ENCODE data around the gene ARHGAP1.

The ARHGAP1 gene

DNA sequence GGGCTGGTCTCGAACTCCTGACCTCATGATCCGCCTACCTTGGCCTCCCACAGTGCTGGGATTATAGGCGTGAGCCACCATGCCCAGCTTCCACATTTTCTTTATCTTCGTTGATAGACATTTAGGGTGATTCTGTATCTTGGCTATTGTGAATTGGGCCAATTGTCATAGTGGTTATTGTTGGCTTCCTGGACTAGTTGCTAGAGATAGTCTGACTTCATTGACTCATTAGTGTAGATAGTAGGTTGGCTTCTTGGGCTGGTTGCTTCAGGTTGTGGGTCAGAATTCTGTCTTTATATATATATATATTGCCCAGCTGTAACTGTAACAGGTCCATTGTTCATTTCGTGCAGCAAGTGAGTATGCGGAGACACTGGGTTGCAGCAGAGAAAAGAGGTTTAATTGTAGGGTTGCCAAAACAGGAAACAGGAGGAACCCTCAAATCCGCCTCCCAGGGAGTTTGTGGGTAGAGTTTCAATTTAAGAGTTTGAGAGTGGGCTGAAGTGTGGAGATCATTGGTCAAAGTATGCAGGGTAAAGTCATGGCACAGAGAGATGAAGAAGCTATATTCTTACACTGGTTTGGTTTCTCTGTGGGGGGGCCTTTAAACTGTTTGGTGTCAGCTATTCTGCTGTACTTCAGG, 61.1 kb downstream of the ARHGAP1 start:
- FAIRE-seq (no peak), DNase-seq (ENCODE audit: insufficient read length, low spot score) (no peak)
- no peak for TF ChIP-seq TAF1 (IDR thresholded peaks at IDR 0.05; ENCODE audit: low read depth, low read length)
- TF ChIP-seq PAX5 (IDR thresholded peaks at IDR 0.05; ENCODE audit: insufficient read depth, low read length, severe bottlenecking) = no peak

DNA sequence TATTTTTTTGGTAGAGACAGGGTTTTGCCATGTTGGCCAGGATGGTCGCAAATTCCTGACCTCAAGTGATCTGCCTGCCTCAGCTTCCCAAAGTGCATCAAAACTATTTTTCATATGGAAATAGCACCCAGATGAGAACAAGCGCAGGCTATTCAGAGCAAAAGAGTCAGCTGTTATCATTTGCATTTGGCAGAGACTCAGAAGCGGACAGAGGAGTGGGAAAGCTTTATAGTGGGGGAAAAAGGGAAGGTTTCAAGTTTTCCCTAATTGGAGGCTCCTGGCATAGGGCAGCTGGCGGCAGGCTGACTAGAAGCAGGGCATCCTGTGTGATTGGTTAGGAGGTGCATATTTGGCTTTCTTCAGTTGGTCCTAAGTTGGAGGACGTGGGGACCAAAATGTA, 62.9 kb downstream of the ARHGAP1 start:
- no peak for DNase-seq (ENCODE audit: insufficient read length, low spot score)
- TF ChIP-seq PAX5 (IDR thresholded peaks at IDR 0.05; ENCODE audit: insufficient read depth, low read length, severe bottlenecking) = no peak
- TF ChIP-seq POU2F2 (IDR thresholded peaks at IDR 0.05; ENCODE audit: low read depth, low read length) = no peak
- TF ChIP-seq POLR2A (IDR thresholded peaks at IDR 0.05; ENCODE audit: low read depth, low read length) = no peak
- TF ChIP-seq TAF1 (IDR thresholded peaks at IDR 0.05; ENCODE audit: low read depth, low read length) = no peak
- TF ChIP-seq SPI1 (IDR thresholded peaks at IDR 0.05; ENCODE audit: low read depth, low read length) = no peak
- TF ChIP-seq POLR2AphosphoS5 (IDR thresholded peaks at IDR 0.05; ENCODE audit: low read depth, low read length) = no peak
- no peak for FAIRE-seq

DNA sequence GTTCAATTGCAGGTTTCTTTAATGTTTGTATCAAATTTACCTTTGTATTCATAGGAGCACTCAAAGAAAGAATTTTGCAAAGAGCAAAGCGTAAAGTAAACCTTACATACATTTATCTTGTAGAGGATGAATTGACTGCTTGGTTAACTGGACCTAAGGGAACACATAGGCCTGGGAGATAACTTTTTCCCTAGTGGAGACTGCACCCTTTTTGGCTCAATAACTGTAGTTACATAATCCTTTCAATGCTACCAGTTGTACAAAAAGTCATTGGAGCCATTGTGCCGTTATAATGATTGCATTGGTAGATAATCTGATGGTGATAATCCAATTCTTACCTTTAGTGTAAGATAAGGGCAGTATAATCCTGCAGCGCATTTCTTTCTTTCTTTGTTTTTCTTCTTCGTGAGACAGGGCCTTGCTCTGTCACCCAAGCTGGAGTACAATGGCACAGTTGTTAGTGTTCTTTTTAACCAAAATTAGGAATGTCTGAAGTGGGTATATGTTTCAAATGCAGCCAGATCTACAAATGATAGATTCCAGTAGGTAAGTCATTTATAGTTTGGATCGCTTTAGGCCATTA, 64.8 kb downstream of the ARHGAP1 start:
- DNase-seq (ENCODE audit: insufficient read length, low spot score) (no peak), FAIRE-seq (no peak)
- TF ChIP-seq POLR2A (IDR thresholded peaks at IDR 0.05; ENCODE audit: low read depth, low read length) (no peak), POLR2AphosphoS5 (IDR thresholded peaks at IDR 0.05; ENCODE audit: low read depth, low read length) (no peak), PAX5 (IDR thresholded peaks at IDR 0.05; ENCODE audit: insufficient read depth, low read length, severe bottlenecking) (no peak), SPI1 (IDR thresholded peaks at IDR 0.05; ENCODE audit: low read depth, low read length) (no peak), POU2F2 (IDR thresholded peaks at IDR 0.05; ENCODE audit: low read depth, low read length) (no peak), TAF1 (IDR thresholded peaks at IDR 0.05; ENCODE audit: low read depth, low read length) (no peak)

- DNase-seq (ENCODE audit: insufficient read length, low spot score) (no peak), FAIRE-seq (no peak)
- TF ChIP-seq SPI1 (IDR thresholded peaks at IDR 0.05; ENCODE audit: low read depth, low read length) (no peak), POLR2AphosphoS5 (IDR thresholded peaks at IDR 0.05; ENCODE audit: low read depth, low read length) (no peak), POLR2A (IDR thresholded peaks at IDR 0.05; ENCODE audit: low read depth, low read length) (no peak), TAF1 (IDR thresholded peaks at IDR 0.05; ENCODE audit: low read depth, low read length) (no peak), POU2F2 (IDR thresholded peaks at IDR 0.05; ENCODE audit: low read depth, low read length) (no peak), PAX5 (IDR thresholded peaks at IDR 0.05; ENCODE audit: insufficient read depth, low read length, severe bottlenecking) (no peak)
Observed at GRCh38 chr11:46633291-46634217, 66.9 kb downstream of the ARHGAP1 start.

GRCh38 chr11:46632502-46632901, 67.9 kb downstream of the ARHGAP1 start:
- TF ChIP-seq PAX5 (IDR thresholded peaks at IDR 0.05; ENCODE audit: insufficient read depth, low read length, severe bottlenecking) = no peak
- TF ChIP-seq TAF1 (IDR thresholded peaks at IDR 0.05; ENCODE audit: low read depth, low read length) = no peak
- TF ChIP-seq POLR2AphosphoS5 (IDR thresholded peaks at IDR 0.05; ENCODE audit: low read depth, low read length) = no peak
- FAIRE-seq (no peak), DNase-seq (ENCODE audit: insufficient read length, low spot score) (no peak)

DNA sequence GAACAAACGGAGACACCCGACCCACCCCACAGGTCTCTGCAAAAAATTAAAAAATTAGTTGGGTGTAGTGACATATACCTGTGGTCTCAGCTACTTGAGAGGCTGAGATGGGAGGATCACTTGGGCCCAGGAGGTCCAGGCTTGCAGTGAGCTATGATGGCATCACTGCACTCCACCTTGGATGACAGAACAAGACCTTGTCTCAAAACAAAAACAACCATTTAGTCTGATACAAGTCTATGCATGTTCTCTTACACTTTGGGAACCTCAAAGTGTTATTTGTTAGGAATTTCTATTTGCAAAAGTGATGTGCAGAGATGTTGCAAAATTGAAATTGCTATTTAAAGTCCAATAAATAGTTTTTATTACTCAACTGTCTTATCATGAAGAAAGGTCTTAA, 68.7 kb downstream of the ARHGAP1 start:
- DNase-seq (ENCODE audit: insufficient read length, low spot score) (no peak), FAIRE-seq (no peak)
- TF ChIP-seq POLR2AphosphoS5 (IDR thresholded peaks at IDR 0.05; ENCODE audit: low read depth, low read length) = no peak
- no peak for TF ChIP-seq PAX5 (IDR thresholded peaks at IDR 0.05; ENCODE audit: insufficient read depth, low read length, severe bottlenecking)
- no peak for TF ChIP-seq TAF1 (IDR thresholded peaks at IDR 0.05; ENCODE audit: low read depth, low read length)
- no peak for TF ChIP-seq POLR2A (IDR thresholded peaks at IDR 0.05; ENCODE audit: low read depth, low read length)
- TF ChIP-seq SPI1 (IDR thresholded peaks at IDR 0.05; ENCODE audit: low read depth, low read length) = no peak
- no peak for TF ChIP-seq POU2F2 (IDR thresholded peaks at IDR 0.05; ENCODE audit: low read depth, low read length)

GRCh38 chr11:46630237-46630636, 70.2 kb downstream of the ARHGAP1 start:
- FAIRE-seq (no peak), DNase-seq (ENCODE audit: insufficient read length, low spot score) (no peak)
- TF ChIP-seq POU2F2 (IDR thresholded peaks at IDR 0.05; ENCODE audit: low read depth, low read length) = no peak
- no peak for TF ChIP-seq TAF1 (IDR thresholded peaks at IDR 0.05; ENCODE audit: low read depth, low read length)
- no peak for TF ChIP-seq POLR2A (IDR thresholded peaks at IDR 0.05; ENCODE audit: low read depth, low read length)
- no peak for TF ChIP-seq PAX5 (IDR thresholded peaks at IDR 0.05; ENCODE audit: insufficient read depth, low read length, severe bottlenecking)
- no peak for TF ChIP-seq SPI1 (IDR thresholded peaks at IDR 0.05; ENCODE audit: low read depth, low read length)
- TF ChIP-seq POLR2AphosphoS5 (IDR thresholded peaks at IDR 0.05; ENCODE audit: low read depth, low read length) = no peak

DNA sequence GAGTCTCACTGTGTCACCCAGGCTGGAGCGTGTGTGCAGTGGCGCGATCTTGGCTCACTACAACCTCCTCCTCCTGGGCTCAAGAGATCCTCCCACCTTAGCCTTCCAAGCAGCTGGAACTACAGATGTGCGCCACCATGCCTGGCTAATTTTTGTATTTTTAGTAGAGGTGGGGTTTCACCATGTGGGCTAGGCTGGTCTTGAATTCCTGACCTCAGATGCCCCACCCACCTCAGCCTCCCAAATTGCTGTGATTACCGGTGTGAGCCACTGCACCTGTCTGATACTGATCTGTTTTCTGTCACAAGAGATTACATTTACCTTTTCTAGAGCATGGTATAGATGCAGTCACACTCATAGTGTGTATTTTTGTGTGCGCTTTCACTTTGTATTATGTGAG, 71.5 kb downstream of the ARHGAP1 start:
- TF ChIP-seq POU2F2 (IDR thresholded peaks at IDR 0.05; ENCODE audit: low read depth, low read length) (no peak), SPI1 (IDR thresholded peaks at IDR 0.05; ENCODE audit: low read depth, low read length) (no peak), POLR2A (IDR thresholded peaks at IDR 0.05; ENCODE audit: low read depth, low read length) (no peak), POLR2AphosphoS5 (IDR thresholded peaks at IDR 0.05; ENCODE audit: low read depth, low read length) (no peak), TAF1 (IDR thresholded peaks at IDR 0.05; ENCODE audit: low read depth, low read length) (no peak), PAX5 (IDR thresholded peaks at IDR 0.05; ENCODE audit: insufficient read depth, low read length, severe bottlenecking) (no peak)
- FAIRE-seq = no peak
- no peak for DNase-seq (ENCODE audit: insufficient read length, low spot score)

All from GM12891 (cell line).